Panc1 (cell line): ENCODE measurements around the gene MYRIP. TPM values are rescaled to one million over a fixed set of nuclear protein-coding genes. Genes with fewer than 3 reads are reported as not detected.

ENCODE experiments used
- ATAC-seq: fragments of 200-7000 bp; cut with Tn5 transposase; 2 replicates; pipeline ENCODE4 v1.9.1; 2020; ENCODE audit warnings: mild to moderate bottlenecking, moderate library complexity
- BruUV-seq: library from RNA; stranded (reverse); fragments of 400-500 nt; replicated peaks from 2 replicates; lab custom pipeline; 2021; lab: Mats Ljungman, UMichigan
- CTCF ChIA-PET: fragments of 300-600 bp; sonication (Branson Sonifier 250); formaldehyde crosslinking; loops from one replicate; lab custom pipeline; 2022; ENCODE audit warnings: antibody characterized with exemption; lab: Charles Lee
- POLR2A ChIA-PET: fragments of 300-600 bp; sonication (Branson Sonifier 250); formaldehyde crosslinking; loops from one replicate; lab custom pipeline; 2022; ENCODE audit warnings: antibody characterized with exemption; lab: Charles Lee
- DNase-seq: peaks from one replicate; pipeline ENCODE4 v3.0.0-alpha.2; 2010; ENCODE audit warnings: low read depth, low spot score
- H3K27ac ChIP-seq: 2 replicates; pipeline ENCODE4 v1.5.1; 2011; ENCODE audit warnings: mild to moderate bottlenecking, low read length, inconsistent platforms
- H3K27me3 ChIP-seq: fragments of 200-500 bp; sonication (Bioruptor generic); 2 replicates; pipeline ENCODE4 v1.6.0; 2014; ENCODE audit warnings: low read length, inconsistent platforms; ENCODE audit not compliant: control insufficient read depth, insufficient read depth
- H3K36me3 ChIP-seq: fragments of 200-500 bp; sonication (Bioruptor generic); 2 replicates; pipeline ENCODE4 v1.5.1; 2014; ENCODE audit warnings: inconsistent platforms, mild to moderate bottlenecking, low read length, moderate library complexity; ENCODE audit not compliant: control insufficient read depth, insufficient read depth
- H3K4me1 ChIP-seq: 2 replicates; pipeline ENCODE4 v1.5.1; 2011; ENCODE audit warnings: inconsistent platforms, mild to moderate bottlenecking, low read length, moderate library complexity; ENCODE audit not compliant: control insufficient read depth, insufficient read depth
- H3K4me3 ChIP-seq, 2 experiments: 2 replicates each; pipeline ENCODE4 v1.5.1; 2011 to 2012; ENCODE audit warnings: low read depth in 2 of 2, low read length in 2 of 2, mild to moderate bottlenecking in 2 of 2, inconsistent platforms in 1 of 2, moderate library complexity in 1 of 2
- H3K9me3 ChIP-seq: fragments of 200-500 bp; sonication (Bioruptor generic); 2 replicates; pipeline ENCODE4 v1.5.1; 2014; ENCODE audit warnings: low read depth, mild to moderate bottlenecking, inconsistent platforms, low read length, moderate library complexity; ENCODE audit not compliant: control insufficient read depth, insufficient read depth
- POLR2AphosphoS5 ChIP-seq: IDR thresholded peaks from 2 replicates; pipeline ENCODE4 v1.6.1; 2012; ENCODE audit warnings: mild to moderate bottlenecking, low read depth, low read length, moderate library complexity
- SIN3A ChIP-seq: IDR thresholded peaks from 2 replicates; pipeline ENCODE4 v1.6.1; 2012; ENCODE audit warnings: low read depth, mild to moderate bottlenecking, low read length, moderate library complexity, borderline replicate concordance; ENCODE audit not compliant: insufficient read depth
- TCF7L2 ChIP-seq: IDR thresholded peaks from 2 replicates; pipeline ENCODE4 v1.6.1; 2011; ENCODE audit warnings: mild to moderate bottlenecking, low read depth, low read length, inconsistent platforms
- in situ Hi-C: cut with HindIII; loops from 2 replicates; pipeline ENCODE4 v1.10.0; 2016; ENCODE audit warnings: low sequenced_read_pairs, low pct_unique_long_range_greater_than_20kb
- intact Hi-C: fragments of 100-400 bp; cut with micrococcal nuclease; formaldehyde crosslinking; loops from one replicate; pipeline ENCODE4 v1.10.0; 2022; ENCODE audit not compliant: unreplicated experiment
- total RNA-seq: library from RNA; stranded (reverse); gene quantifications from one replicate; pipeline ENCODE4 v1.2.1, GENCODE V29; 2021; ENCODE audit not compliant: unreplicated experiment
- TF ChIP-seq, protein P1 (sequence below), 2 experiments: IDR thresholded peaks; 2 replicates each; pipeline ENCODE4 v1.6.1; 2011 to 2012; ENCODE audit warnings: low read depth in 2 of 2, control low read depth in 1 of 2, low read length in 1 of 2, mild to moderate bottlenecking in 1 of 2, moderate library complexity in 1 of 2; ENCODE audit not compliant: insufficient read depth in 1 of 2
- TF ChIP-seq, protein P2 (sequence below): fragments of 450-650 bp; IDR thresholded peaks from 2 replicates; pipeline ENCODE4 v1.5.1; 2017; ENCODE audit warnings: mild to moderate bottlenecking

MYRIP gene
- total RNA-seq, 1 experiment from 2014 or later: 0.59 TPM

DNA sequence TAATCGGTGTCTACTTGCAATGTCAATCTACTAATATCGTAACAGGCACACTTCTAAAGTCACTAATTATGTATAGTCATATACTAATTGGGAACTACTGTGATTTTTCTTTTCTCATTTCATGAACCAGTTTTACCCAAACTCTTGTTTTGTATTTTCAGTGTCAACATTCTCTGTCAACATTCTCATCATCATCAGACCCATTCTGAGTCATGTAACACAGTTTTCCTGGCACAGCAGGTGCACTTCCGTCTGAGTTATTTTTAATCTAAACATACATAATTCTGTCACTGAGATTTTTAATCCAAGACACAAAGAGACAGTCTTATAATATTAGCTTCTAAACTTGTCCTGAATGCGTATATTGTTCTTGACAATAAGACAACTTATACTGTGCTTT, 295.0 kb downstream of the MYRIP start:
- TF ChIP-seq POLR2AphosphoS5: no peak
- TF ChIP-seq TCF7L2: no peak
- TF ChIP-seq, protein P1, sequence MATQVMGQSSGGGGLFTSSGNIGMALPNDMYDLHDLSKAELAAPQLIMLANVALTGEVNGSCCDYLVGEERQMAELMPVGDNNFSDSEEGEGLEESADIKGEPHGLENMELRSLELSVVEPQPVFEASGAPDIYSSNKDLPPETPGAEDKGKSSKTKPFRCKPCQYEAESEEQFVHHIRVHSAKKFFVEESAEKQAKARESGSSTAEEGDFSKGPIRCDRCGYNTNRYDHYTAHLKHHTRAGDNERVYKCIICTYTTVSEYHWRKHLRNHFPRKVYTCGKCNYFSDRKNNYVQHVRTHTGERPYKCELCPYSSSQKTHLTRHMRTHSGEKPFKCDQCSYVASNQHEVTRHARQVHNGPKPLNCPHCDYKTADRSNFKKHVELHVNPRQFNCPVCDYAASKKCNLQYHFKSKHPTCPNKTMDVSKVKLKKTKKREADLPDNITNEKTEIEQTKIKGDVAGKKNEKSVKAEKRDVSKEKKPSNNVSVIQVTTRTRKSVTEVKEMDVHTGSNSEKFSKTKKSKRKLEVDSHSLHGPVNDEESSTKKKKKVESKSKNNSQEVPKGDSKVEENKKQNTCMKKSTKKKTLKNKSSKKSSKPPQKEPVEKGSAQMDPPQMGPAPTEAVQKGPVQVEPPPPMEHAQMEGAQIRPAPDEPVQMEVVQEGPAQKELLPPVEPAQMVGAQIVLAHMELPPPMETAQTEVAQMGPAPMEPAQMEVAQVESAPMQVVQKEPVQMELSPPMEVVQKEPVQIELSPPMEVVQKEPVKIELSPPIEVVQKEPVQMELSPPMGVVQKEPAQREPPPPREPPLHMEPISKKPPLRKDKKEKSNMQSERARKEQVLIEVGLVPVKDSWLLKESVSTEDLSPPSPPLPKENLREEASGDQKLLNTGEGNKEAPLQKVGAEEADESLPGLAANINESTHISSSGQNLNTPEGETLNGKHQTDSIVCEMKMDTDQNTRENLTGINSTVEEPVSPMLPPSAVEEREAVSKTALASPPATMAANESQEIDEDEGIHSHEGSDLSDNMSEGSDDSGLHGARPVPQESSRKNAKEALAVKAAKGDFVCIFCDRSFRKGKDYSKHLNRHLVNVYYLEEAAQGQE (IDR thresholded peaks at IDR 0.05; ENCODE audit: insufficient read depth in 1 of 2, low read depth in 2 of 2, low read length in 1 of 2): no peak
- no peak for TF ChIP-seq SIN3A
- TF ChIP-seq, protein P2, sequence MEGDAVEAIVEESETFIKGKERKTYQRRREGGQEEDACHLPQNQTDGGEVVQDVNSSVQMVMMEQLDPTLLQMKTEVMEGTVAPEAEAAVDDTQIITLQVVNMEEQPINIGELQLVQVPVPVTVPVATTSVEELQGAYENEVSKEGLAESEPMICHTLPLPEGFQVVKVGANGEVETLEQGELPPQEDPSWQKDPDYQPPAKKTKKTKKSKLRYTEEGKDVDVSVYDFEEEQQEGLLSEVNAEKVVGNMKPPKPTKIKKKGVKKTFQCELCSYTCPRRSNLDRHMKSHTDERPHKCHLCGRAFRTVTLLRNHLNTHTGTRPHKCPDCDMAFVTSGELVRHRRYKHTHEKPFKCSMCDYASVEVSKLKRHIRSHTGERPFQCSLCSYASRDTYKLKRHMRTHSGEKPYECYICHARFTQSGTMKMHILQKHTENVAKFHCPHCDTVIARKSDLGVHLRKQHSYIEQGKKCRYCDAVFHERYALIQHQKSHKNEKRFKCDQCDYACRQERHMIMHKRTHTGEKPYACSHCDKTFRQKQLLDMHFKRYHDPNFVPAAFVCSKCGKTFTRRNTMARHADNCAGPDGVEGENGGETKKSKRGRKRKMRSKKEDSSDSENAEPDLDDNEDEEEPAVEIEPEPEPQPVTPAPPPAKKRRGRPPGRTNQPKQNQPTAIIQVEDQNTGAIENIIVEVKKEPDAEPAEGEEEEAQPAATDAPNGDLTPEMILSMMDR: no peak
- ChIA-PET POLR2A (no interaction called here), CTCF (no interaction called here)
- H3K27me3 ChIP-seq: no peaks in the 10 kb centered on the region
- intact Hi-C loops: no loop called here
- no peaks in the 10 kb centered on the region for H3K4me1 ChIP-seq
- DNase-seq (no peak), ATAC-seq (no peak)
- no peak overlapping the region for H3K27ac ChIP-seq
- BruUV-seq: no TSS peak
- peaks cover 4% of the 10 kb centered on the region; the same call in 1 of the 2 replicates for H3K9me3 ChIP-seq
- no peak overlapping the region for H3K4me3 ChIP-seq
- no peaks in the 10 kb centered on the region for H3K36me3 ChIP-seq
- in situ Hi-C loops: no loop called here

DNA sequence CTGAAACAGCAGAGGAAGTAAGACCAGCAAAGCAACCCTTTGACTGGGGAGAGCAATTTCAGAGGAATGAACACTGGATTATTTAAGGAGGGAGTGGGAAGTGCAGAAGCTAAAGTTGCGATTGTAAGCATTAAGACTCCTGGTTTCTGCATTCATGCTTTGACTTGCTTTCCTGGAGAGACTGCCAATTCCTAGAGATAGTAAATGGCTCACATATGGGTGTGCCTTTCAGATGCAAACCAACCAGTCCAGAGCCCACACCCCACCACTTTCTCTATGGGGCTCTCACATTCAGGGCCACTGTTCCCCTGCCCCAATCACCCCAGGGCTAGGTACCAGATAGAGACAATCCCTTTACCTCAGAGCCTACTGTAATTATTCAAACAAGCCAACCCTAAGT, 299.2 kb downstream of the MYRIP start:
- ChIA-PET POLR2A (no interaction called here), CTCF (no interaction called here)
- Histone ChIP-seq H3K9me3 (no peaks in the 10 kb centered on the region), H3K36me3 (no peaks in the 10 kb centered on the region), H3K4me3 (no peak overlapping the region), H3K4me1 (no peaks in the 10 kb centered on the region), H3K27me3 (no peaks in the 10 kb centered on the region), H3K27ac (no peak overlapping the region)
- ATAC-seq (no peak), DNase-seq (no peak)
- no TSS peak for BruUV-seq
- intact Hi-C loops (no loop called here), in situ Hi-C loops (no loop called here)
- TF ChIP-seq, protein P2: no peak
- TF ChIP-seq TCF7L2: no peak
- TF ChIP-seq, protein P1 (IDR thresholded peaks at IDR 0.05; ENCODE audit: insufficient read depth in 1 of 2, low read depth in 2 of 2, low read length in 1 of 2): no peak
- no peak for TF ChIP-seq SIN3A
- TF ChIP-seq POLR2AphosphoS5: no peak
